COLO668 (cell line): ENCODE measurements around the gene NPM1.
"Not testable (repeated sequence)": the region's sequence is repeated elsewhere in the genome, so short reads cannot be mapped to it uniquely, and the experiment has no call there.

Experiments
- DNase-seq: peaks from one replicate; lab custom pipeline; 2025; ENCODE audit not compliant: unreplicated experiment; lab: John Stamatoyannopoulos, UW

The NPM1 gene

DNA sequence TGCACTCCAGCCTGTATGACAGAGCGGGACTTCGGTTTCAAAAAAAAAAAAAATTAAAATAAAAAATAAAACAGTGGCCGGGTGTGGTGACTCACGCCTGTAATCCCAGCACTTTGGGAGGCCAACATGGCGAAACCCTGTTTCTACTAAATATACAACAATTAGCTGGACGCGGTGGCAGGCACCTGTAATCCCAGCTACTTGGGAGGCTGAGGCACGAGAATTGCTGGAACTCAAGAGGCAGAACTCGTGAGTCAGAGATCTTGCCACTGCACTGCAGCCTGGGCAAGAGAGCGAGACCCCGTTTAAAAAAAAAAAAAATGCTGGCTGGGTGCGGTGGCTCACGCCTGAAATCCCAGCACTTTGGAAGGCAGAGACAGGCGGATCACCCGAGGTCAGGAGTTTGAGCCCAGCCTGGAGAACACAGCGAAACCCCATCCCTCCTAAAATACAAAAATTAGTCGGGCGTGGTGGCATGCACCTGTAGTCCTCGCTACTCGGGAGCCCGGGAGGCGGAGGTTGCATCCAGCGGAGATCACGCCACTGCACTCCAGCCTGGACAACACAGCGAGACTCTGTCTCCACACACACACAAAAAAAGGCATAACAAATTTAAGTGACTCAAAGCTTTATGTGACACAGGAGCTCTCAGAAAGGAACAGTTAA is 1.5 kb upstream of the NPM1 start:
- DNase-seq = no peak

DNA sequence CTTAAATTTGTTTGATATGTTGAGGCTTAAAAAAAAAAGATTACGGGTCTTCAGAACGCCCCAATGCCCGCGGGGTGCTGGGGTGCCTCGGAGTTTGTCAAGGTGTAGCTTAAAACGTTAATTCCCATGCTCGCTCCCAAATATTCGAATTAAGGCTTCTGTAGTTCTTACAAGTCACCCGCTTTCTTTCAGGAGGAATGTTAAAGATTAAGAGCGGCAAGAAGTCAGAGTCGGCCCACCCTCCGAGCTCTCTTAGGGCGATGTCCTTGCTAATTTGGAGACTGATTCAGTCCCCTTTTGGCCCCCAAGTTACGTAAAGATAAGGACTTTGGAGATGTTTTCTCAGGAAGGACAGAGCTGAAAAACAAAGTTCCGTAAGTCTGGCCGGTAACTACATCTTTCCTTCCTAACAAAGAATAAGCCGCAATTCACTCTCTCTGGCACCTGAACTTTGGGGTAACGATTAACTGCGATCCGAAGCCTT is 746 bp upstream of the NPM1 start:
- DNase-seq = no peak

DNA sequence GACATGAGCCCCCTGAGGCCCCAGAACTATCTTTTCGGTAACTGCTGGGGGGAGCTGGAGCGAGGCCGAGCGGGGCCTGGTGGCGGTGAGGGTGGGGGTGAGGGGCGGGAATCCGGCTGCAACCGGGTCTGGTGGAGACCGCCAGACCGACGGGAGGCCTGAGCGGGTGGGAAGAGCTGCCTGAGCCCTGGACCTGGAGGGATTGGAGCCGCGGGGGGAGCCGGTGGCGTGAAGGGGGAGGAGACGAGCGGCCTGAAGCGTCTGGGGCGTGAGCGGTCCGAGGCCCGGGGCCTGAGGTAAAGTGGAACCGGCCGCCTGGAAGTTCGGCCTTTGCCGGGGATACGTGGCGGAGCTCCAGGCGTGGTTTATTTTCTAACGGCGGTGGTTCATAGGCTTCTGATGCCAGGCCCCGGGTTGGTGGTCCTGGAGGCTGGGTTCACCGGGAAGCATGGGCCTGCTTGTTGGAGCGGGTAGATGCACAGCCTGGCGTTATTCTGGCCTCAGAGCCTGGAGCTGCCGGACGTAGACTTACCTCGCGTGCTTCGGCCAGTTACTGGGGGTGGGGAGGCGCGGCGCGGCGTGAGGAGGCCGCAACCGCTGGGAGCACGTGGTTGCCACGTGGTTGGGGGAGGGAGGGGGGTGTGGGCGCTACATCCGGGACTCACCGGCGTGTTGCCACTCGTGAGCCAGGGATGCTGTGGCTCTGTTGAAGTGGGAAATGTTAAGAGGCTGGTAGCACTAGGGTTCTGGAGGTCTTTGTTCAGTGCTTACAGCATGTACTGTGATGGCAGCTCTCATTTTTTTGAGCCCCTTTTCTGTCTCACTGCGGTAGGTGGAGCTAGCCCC is 544 bp downstream of the NPM1 start:
- peak; percentile 76 for DNase-seq

DNA sequence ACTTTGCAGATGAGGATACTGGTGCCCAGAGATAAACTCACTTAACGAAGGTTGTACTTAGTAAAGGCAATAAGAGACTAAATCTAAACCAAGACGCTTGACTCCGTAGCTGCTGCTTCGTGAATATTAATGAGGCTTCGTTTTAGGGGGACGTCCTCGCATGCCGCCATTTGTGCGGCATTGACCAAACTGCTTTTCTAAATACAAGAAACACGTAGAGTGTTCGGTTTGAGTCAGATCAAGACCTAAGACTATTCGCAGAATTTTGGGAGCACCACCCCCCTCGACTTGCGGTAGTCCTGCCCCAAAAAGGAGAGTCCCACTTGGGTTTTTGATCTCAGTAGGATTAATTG is 1.1 kb downstream of the NPM1 start:
- no peak for DNase-seq

DNA sequence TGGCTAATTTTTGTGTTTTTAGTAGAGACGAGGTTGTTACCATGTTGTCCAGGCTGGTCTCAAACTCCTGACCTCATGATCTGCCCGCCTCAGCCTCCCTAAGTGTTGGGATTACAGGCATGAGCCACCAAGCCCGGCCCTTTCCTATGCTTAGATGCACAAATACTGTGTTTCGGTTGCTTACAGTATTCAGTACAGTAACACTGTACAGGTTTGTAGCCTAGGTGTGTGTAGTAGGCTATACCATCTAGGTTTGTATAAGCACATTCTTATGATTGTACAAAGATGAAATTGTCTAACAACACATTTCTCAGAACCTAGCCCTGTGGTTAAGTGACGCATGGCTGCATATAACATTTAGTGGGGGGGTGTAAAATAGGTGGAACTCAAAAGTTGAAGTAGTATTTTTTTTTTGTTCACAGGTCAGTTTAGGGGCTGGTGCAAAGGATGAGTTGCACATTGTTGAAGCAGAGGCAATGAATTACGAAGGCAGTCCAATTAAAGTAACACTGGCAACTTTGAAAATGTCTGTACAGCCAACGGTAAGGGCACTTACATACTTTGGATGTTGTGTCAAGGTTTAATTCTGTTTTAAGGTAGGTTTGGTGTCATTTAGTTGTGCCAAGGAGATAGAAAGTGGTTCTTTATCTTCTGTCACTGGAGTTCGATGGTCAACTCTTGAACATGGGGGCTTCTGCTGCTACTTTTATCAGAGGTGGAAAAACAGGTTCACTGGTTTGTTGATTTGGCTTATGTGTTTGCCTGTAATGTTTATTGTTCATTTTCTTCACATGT is 3.4 kb downstream of the NPM1 start:
- no peak for DNase-seq

DNA sequence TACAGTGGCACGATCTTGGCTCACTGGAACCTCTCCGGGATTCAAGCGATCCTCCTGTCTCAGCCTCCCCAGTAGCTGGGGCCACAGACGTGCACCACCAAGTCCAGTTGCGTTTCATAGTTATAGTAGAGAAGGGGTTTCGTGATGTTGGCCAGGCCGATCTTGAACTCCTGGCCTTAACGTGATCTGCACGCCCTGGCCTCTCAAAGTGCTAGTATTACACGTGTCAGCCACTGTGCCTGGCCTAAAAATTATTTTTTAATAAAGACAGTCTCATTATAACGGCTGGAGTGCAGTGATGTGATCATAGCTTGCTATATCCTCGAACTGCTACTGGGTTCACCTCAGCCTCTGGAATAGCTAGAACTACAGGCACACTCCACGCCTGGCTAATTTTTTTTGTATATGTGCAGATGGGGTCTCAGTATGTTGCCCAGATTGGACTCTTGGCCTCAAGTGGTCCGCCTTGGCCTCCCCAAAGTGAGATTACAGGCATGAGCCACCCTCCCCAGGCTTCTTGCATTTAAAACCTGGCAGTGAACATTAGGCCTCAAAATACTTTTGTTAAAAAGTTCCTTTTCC is 4.4 kb downstream of the NPM1 start:
- DNase-seq = no peak

DNA sequence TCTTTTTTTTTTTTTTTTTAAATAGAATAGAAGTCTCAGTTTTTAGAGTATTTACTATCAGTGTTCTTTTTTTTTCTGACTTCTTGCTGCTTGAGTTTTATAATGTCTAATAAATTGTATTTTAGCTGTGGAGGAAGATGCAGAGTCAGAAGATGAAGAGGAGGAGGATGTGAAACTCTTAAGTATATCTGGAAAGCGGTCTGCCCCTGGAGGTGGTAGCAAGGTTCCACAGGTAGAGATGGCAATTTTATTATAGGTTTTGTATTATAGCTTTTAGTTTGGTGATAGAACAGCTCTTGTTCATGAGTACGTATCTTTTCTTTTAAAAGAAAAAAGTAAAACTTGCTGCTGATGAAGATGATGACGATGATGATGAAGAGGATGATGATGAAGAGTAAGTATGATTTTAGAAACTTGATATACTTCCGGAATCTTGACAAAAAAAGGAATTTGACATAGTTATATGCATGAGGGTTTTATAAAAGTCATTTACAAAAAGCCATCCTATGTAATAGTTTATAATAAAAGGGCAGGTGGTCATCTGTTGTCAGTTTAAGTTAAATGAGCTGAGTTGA is 5.0 kb downstream of the NPM1 start:
- no peak for DNase-seq

DNA sequence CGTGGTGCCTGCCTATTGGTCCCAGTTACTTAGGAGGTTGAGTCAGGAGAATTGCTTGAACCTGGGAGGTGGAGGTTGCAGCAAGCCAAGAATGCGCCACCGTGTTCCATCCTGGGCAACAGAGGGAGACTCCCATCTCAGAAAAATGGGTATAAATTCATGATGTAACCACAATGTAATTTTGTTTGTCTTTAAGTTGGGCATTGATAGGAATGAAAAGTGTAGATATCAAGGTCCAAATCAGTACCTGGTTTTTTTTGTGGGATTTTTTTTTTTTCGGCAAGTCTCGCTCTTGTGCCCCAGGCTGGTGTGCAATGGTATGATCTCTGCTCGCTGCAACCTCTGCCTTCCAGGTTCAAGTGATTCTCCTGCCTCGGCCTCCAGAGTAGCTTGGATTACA is 7.4 kb downstream of the NPM1 start:
- no peak for DNase-seq

DNA sequence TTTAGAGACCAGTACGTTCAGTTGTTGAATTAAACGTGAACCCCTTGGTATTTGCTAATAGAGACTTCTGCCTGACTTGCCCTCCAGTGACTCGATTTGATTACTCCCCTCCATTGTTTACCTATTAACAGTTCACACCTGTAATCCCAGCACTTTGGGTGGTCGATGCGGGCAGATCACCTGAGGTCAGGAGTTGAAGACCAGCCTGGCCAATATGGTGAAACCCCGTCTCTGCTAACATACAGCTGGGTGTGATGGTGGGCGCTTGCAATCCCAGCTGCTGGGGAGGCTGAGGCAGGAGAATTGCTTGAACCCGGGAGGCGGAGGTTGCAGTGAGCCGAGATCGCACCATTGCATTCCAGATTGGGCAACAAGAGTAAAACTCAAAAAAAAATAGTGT is 8.9 kb downstream of the NPM1 start:
- not testable (repeated sequence) for DNase-seq

DNA sequence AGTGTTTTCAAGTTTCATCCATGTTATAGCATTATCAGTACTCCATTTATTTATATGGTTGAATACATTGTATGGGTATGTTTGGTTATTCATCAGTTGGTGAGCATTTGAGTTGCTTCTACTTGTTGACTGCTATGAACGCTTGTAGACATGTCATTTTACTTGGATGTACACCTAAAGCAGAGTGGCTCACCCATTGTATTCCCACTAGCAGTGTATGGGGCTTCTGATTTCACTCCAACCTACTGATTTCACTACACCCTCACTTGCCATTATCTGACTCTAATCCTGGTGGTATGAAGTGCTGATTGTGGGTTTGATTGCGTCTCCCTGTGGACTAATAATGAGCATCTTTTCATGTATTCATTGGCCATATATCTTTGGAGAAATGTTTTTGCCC is 9.5 kb downstream of the NPM1 start:
- DNase-seq = no peak

DNA sequence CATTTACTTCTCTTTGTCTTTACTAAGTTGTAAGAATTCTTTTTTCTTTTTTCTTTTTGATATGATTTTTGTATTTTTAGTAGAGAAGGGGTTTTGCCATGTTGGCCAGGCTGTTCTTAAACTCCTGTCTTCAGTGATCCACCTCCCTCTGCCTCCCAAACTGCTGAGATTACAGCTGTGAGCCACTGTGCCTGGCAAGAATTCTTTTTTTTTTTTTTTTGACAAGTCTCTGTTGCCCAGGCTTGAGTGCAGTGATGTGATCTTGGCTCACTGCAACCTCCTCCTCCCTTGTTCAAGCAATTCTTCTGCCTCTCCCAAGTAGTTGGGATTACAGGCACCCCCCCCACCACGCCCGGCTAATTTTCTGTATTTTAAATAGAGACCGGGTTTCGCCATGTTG is 9.9 kb downstream of the NPM1 start:
- DNase-seq = no peak

DNA sequence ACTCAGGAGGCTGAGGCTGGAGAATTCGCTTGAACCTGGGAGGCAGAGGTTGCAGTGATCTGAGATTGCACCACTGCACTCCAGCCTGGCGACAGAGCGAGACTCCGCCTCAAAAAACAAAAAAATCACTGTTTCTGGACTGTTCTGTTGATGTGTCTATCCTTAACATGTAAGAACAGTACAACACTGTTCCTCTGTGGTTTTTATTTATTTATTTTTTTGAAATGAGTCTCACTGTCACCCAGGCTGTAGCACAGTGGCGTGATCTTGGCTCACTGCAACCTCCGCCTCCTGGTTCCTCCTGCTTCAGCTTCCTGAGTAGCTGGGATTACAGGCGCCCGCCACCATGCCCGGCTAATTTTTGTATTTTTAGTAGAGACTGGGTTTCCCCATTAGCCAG is 11.0 kb downstream of the NPM1 start:
- DNase-seq = not testable (repeated sequence)

DNA sequence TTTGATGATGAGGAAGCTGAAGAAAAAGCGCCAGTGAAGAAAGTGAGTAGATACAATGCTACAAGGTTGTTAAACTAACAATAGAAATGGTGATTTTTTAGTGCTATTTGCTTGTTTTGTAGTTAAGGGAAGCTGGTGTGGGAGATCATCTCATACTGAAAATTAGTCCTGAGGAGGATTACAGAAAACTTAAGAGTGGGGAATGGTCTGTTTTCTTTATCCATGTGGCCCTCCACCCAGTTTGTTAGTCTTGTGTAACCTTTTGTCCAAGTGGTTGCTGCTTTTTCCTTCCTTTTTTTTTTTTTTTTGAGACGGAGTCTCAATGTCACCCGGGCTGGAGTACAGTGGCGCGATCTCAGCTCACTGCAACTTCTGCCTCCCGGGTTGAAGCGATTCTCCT is 12.5 kb downstream of the NPM1 start:
- no peak for DNase-seq

DNA sequence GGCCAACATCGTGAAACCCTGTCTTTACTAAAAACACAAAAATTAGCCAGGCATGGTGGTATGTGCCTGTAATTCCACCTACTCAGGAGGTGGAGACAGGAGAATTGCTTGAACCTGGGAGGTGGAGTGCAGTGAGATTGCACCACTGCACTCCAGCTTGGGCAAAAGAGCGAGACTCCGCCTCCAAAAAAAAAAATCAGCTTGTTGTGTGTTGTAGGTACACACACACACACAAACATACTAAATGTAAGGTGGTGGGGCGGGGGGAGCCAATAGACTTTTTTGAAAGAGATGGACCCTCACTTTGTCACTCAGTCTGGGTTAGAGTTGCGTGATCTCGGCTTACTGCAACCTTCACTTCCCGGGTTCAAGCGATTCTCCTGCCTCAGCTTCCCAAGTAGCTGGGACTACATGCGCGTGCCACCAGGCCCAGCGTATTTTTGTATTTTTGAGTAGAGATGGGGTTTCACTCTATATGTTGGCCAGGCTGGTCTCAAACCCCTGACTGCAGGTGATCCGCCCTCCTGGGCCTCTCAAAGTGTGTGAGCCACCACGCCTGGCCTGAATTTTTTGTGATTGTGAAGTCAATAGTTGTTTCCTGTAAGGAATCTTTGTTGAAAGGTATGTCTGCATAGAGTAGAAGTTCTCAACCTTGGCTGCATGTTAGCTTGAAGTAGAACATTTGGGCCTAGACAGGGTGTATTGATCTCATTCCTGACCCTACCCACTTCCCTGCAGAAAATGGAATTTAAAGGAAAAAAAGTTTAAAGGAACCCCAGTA is 13.7 kb downstream of the NPM1 start:
- DNase-seq = no peak

DNA sequence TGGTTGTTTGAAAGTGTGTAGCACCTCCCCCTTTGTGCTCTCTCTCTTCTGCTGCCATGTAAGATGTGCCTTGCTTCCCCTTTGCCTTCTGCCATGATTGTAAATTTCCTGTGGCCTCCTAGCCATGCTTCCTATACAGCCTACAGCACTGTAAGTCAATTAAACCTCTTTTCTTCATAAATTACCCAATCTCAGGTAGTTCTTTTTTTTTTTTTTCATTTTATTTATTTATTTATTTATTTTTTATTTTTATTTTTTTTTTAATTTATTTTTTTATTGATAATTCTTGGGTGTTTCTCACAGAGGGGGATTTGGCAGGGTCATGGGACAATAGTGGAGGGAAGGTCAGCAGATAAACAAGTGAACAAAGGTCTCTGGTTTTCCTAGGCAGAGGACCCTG is 15.1 kb downstream of the NPM1 start:
- not testable (repeated sequence) for DNase-seq

DNA sequence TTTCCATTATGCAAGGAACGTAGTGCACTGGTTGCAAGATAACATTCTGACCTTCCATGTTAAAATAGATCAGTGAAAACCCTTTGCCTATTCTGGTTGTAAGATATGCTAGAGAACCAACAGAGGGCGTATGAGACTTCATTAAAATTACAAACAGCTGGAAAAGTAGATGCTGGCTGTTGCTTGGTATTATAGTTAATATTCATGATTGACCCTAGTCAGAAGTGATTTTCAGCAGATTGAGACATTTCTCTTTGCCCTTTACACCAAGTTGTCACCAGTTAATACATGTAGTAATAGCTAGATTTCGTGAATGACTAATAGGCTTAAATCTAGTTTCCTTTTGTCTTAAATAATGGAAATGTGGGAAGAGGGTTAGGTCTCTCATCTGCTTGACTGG is 18.0 kb downstream of the NPM1 start:
- no peak for DNase-seq

DNA sequence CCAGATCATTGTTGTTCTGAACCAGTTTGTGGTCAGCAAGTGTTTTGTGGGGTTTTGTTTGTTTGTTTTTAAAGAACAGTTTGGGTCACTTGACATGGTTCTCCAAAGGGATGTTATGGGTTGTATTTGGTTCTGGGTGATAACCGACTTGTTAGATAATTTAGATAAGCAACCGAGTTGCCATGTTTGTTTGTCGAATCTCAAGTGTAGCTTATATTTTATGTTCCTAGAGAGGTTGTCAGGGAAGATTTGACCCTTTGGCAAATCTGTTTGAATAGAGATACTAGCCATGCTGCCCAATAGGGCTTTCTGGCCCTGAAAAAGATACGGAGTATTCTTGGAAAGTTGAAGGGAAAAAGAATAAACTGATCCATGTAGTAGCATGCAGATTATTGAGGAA is 19.6 kb downstream of the NPM1 start:
- DNase-seq = no peak

DNA sequence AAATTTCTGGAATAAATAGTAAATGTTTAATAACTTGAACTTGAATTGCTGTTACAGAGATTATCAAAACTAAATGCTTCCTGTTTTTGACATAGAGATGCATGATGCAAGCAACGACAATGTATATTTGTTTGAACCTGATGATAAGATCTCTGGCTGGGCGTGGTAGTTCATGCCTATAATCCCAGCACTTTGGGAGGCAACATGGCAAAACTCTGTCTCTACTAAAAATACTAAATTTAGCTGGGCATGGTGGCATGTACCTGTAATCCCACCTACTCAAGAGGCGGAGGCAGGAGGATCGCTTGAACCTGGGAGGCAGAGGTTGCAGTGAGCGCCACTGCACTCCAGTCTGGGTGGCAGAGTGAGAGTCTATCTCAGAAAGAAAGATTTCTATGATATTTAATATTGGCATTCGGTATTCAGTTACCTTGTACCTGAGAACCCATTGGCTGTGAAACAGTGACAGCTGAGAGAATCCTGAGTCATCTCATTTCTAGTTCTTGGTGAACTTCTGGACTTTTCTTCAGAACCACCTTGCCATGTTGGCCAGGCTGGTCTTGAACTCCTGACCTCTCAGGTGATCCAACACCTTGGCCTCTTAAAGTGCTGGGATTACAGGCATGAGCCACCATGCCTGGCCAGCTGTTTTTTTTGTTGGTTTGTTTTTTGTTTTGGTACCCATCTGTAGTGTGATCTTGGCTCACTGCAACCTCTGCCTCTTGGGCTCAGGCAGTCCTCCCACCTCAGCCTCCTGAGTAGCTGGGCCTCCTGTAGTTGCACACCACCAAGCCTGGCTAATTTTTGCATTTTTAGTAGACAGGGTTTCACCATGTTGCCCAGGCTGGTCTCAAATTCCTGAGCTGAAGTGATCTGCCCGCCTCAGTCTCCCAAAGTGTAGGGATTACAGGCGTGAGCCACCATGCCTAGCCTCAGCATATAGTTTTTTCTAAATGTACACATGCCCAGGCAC is 21.8 kb downstream of the NPM1 start:
- DNase-seq = no peak

DNA sequence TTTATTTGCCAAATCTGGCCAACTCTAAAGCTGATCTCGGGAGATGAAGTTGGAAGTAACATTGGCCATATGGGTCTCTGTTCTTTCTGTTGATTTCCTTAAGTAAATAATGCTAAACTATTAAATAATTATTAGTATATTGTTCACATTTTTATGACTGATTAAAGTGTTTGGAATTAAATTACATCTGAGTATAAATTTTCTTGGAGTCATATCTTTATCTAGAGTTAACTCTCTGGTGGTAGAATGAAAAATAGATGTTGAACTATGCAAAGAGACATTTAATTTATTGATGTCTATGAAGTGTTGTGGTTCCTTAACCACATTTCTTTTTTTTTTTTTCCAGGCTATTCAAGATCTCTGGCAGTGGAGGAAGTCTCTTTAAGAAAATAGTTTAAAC is 22.5 kb downstream of the NPM1 start:
- no peak for DNase-seq
